Measurements from ENCODE around the gene NDUFAF3. TPM values are rescaled to one million over a fixed set of nuclear protein-coding genes. Genes with fewer than 3 reads are reported as not detected.

NDUFAF3 gene, protein sequence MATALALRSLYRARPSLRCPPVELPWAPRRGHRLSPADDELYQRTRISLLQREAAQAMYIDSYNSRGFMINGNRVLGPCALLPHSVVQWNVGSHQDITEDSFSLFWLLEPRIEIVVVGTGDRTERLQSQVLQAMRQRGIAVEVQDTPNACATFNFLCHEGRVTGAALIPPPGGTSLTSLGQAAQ
- total RNA-seq: 200 TPM

DNA sequence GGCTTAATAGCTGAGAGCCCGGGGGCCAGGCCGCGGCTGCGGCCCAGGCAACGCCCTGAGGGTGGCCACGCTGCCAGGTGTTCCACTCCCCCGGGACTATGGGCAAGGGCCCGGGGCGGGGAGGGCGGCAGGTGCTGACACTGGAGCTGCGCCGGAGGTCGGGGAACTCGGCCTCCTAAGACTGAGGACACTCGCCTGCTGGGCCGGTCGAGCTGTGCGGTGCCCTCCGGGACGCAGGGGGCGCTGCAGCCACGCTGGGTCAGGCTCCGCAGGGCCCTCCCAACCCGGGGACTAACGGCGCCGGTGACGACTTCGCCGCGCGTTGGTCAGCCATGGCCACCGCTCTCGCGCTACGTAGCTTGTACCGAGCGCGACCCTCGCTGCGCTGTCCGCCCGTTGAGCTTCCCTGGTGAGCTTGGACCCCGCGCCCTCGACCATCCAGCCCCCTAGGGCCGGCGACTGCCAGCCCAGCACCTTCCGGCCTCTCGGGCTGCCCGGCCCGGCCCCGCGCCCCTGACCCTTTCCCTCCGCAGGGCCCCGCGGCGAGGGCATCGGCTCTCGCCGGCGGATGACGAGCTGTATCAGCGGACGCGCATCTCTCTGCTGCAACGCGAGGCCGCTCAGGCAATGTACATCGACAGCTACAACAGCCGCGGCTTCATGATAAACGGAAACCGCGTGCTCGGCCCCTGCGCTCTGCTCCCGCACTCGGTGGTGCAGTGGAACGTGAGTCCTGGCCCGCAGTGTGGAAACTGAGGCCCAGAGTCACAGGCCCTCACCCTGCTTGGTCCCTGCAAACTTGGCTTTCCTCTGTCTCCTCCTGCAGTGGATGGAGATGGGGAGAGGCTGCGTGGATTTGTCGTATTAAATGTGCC lies at the start of gene NDUFAF3:
Gene NDUFAF3 (plus strand): TSS at position 309 of the 875 bp plus-strand sequence. CDS start 24 bp downstream, at position 333.
- Histone ChIP-seq H3K9me3 (no peaks in the 10 kb centered on the region), H3K4me3 (peak within 1 kb of the TSS; percentile 88 to 93), H3K27me3 (no peaks in the 10 kb centered on the region), H3K36me3 (peaks cover 18 to 38% of the 10 kb centered on the region in 2 donors), H3K4me1 (peaks cover 16 to 29% of the 10 kb centered on the region in 2 donors), H3K27ac (peak within 1 kb of the TSS; percentile 100)
- TF ChIP-seq CTCF (IDR thresholded peaks at IDR 0.05): peak; percentile 97 to 99 (median 98)
- intact Hi-C loops (cut with DNase I): loop anchor here (1.0 to 5.0 kb wide), 2 partner anchors 15 to 255 kb away; partner anchors contain the start of genes C3orf62 and WDR6
- peak; percentile 68 to 95 for DNase-seq (ENCODE audit: low spot score in 2 of 2)

DNA sequence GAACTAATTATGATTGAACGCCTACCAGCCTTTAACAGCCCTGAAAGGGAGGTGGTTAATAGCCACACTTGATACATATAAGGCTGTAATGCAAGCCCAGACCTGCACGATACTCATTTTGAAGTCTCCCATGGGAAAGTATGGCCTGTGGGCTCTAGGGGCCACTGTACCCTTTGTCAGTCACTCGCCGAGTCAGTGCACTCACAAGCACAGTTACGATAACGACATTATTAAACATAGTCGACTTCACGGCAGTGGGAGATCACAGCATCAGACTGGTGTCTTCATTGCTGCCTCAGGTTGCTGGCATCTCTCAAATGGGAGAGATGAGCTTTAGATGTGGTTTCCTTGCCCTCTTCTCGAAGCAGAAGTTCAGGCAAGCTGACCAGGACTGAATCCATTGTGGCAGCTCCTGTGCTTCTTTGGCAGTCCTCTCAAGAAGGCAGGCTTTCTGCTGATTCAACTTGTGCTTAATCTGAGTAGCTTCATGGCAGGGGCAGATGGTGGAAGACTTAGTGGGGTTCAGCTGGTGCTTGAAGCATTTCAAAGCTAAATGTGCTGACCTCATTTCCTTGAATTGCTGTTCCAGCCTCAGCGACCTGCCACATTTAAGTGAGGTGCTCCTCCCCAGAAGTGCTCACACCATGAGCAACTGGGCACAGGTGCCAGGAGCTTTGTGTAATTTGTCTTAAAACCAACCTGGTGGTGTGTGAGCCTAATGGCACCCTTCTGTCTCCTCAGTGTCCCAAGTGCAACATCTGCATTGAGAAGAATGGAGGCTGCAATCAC lies 47.7 kb upstream of the NDUFAF3 start:
- peaks cover 87 to 91% of the 10 kb centered on the region in 2 donors for H3K36me3 ChIP-seq
- no peak for DNase-seq (ENCODE audit: low spot score in 2 of 2)
- H3K9me3 ChIP-seq: no peaks in the 10 kb centered on the region
- no peak for TF ChIP-seq CTCF (IDR thresholded peaks at IDR 0.05)
- H3K27me3 ChIP-seq: no peaks in the 10 kb centered on the region
- H3K4me1 ChIP-seq: no peaks in the 10 kb centered on the region
- intact Hi-C loops (cut with DNase I): no loop called here
- no peak overlapping the region for H3K4me3 ChIP-seq
- H3K27ac ChIP-seq: no peak overlapping the region

- intact Hi-C loops (cut with DNase I): no loop called here
- H3K4me3 ChIP-seq: no peak overlapping the region
- no peak for TF ChIP-seq CTCF (IDR thresholded peaks at IDR 0.05)
- H3K9me3 ChIP-seq: no peaks in the 10 kb centered on the region
- DNase-seq (ENCODE audit: low spot score in 2 of 2): no peak
- H3K27me3 ChIP-seq: no peaks in the 10 kb centered on the region
- H3K36me3 ChIP-seq: peaks cover 88 to 91% of the 10 kb centered on the region in 2 donors
- H3K27ac ChIP-seq: no peak overlapping the region
- no peaks in the 10 kb centered on the region for H3K4me1 ChIP-seq
Observed at GRCh38 chr3:48979451-48979850, 42.5 kb upstream of the NDUFAF3 start.

DNA sequence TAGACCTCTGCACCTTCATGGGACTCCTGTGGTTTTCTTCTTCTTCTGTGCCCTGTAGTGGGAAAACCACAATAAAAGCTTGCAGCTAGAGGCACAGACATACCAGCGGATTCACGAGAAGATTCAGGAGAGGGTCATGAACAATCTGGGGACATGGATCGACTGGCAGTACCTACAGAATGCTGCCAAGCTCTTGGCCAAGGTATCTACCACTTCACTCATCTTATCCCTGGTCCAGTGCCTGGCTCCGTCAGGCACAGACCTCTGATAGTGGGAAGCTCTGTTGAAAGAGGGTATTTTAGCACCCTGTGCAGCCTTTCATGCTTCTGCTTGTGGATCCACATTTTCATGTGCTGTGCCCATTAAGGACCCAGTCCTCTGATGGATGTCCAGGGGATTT lies 41.6 kb upstream of the NDUFAF3 start:
- no peak overlapping the region for H3K4me3 ChIP-seq
- intact Hi-C loops (cut with DNase I): no loop called here
- H3K9me3 ChIP-seq: no peaks in the 10 kb centered on the region
- no peak for TF ChIP-seq CTCF (IDR thresholded peaks at IDR 0.05)
- no peak overlapping the region for H3K27ac ChIP-seq
- H3K4me1 ChIP-seq: no peaks in the 10 kb centered on the region
- DNase-seq (ENCODE audit: low spot score in 2 of 2): no peak
- H3K36me3 ChIP-seq: peaks cover 85 to 91% of the 10 kb centered on the region in 2 donors
- H3K27me3 ChIP-seq: no peaks in the 10 kb centered on the region

- no peak for TF ChIP-seq CTCF (IDR thresholded peaks at IDR 0.05)
- H3K36me3 ChIP-seq: peaks cover 70 to 76% of the 10 kb centered on the region in 2 donors
- DNase-seq (ENCODE audit: low spot score in 2 of 2): no peak
- intact Hi-C loops (cut with DNase I): no loop called here
- H3K4me3 ChIP-seq: no peak overlapping the region
- H3K4me1 ChIP-seq: no peaks in the 10 kb centered on the region
- H3K27me3 ChIP-seq: no peaks in the 10 kb centered on the region
- H3K27ac ChIP-seq: no peak overlapping the region
- H3K9me3 ChIP-seq: no peaks in the 10 kb centered on the region
Observed at GRCh38 chr3:48982016-48982415, 39.9 kb upstream of the NDUFAF3 start.

Data from ascending aorta (tissue), 2 donors.